B cell (primary cell): ENCODE results near the gene CASZ1.

Experiments used
- EZH2 ChIP-seq: IDR thresholded peaks from 2 replicates; pipeline ENCODE4 v1.6.1; 2012; ENCODE audit warnings: borderline replicate concordance, low read depth, mild to moderate bottlenecking, moderate library complexity, low read length; ENCODE audit not compliant: insufficient read depth, poor library complexity, severe bottlenecking
- TF ChIP-seq, protein P1 (sequence below): fragments of 200-600 bp; IDR thresholded peaks from one replicate; pipeline ENCODE4 v1.8.0; 2022; ENCODE audit warnings: antibody characterized with exemption, mild to moderate bottlenecking

DNA sequence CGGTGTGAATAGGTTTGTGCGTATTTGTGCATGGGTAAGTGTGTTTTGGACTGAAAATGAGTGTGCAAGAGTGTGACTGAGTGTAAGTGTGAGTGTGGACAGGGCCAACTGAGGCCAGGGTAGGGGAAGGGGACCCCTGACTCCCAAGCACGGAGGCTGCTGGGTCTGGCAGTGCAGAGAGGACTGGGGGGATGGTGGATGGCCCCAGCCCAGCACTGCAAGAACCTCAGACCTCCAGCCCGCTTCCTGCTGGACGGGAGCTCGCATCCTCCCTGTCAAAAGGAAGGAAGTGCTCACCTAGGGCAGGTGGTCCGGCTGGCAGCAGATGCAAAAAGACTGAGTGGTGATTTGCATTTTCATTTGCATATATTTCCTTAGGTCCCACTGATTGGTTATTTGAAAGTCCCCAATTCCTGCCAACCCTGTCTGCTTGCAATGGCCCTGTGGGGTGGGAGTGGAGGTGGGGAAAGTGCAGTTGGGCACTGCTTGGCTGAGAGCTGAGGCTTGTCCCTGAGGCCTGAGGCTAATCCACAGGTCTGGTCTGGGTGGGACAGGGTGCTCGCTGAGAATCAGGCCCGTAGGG lies 42.8 kb upstream of the CASZ1 start:
- TF ChIP-seq, protein P1, sequence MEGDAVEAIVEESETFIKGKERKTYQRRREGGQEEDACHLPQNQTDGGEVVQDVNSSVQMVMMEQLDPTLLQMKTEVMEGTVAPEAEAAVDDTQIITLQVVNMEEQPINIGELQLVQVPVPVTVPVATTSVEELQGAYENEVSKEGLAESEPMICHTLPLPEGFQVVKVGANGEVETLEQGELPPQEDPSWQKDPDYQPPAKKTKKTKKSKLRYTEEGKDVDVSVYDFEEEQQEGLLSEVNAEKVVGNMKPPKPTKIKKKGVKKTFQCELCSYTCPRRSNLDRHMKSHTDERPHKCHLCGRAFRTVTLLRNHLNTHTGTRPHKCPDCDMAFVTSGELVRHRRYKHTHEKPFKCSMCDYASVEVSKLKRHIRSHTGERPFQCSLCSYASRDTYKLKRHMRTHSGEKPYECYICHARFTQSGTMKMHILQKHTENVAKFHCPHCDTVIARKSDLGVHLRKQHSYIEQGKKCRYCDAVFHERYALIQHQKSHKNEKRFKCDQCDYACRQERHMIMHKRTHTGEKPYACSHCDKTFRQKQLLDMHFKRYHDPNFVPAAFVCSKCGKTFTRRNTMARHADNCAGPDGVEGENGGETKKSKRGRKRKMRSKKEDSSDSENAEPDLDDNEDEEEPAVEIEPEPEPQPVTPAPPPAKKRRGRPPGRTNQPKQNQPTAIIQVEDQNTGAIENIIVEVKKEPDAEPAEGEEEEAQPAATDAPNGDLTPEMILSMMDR: no peak
- no peak for TF ChIP-seq EZH2
